Ascending aorta (tissue), 2 donors: ENCODE measurements around the gene MAP3K12. TPM values are rescaled to one million over a fixed set of nuclear protein-coding genes. Genes with fewer than 3 reads are reported as not detected.
A peak's percentile ranks its signal among the peaks of the same experiment; 100 is the strongest.

Experiments used
- DNase-seq, 2 donors: peaks; one replicate each; pipeline ENCODE4 v3.0.0-alpha.2; 2019; ENCODE audit warnings: low spot score in 2 of 2
- H3K27ac ChIP-seq, 2 donors: fragments of 200-600 bp; sonication (generic); one replicate each; pipeline ENCODE4 v1.5.1; 2016 to 2017; ENCODE audit warnings: mild to moderate bottlenecking in 1 of 2
- H3K27me3 ChIP-seq: fragments of 200-600 bp; sonication (generic); one replicate; pipeline ENCODE4 v1.5.1; 2017
- H3K36me3 ChIP-seq, 2 donors: fragments of 200-600 bp; sonication (generic); one replicate each; pipeline ENCODE4 v1.5.1; 2016
- H3K4me1 ChIP-seq, 2 donors: fragments of 200-600 bp; sonication (generic); one replicate each; pipeline ENCODE4 v1.5.1; 2016 to 2017; ENCODE audit warnings: mild to moderate bottlenecking in 1 of 2
- H3K4me3 ChIP-seq, 2 donors: fragments of 200-600 bp; sonication (generic); one replicate each; pipeline ENCODE4 v1.5.1; 2016 to 2017; ENCODE audit warnings: mild to moderate bottlenecking in 1 of 2
- H3K9me3 ChIP-seq, 2 donors: fragments of 200-600 bp; sonication (generic); one replicate each; pipeline ENCODE4 v1.5.1; 2016
- intact Hi-C: fragments of 100-400 bp; cut with DNase I; formaldehyde crosslinking; loops from one replicate; pipeline ENCODE4 v1.15.1; 2023
- total RNA-seq: library from RNA; depleted of rRNA; stranded (reverse); fragments of >200 nt; gene quantifications from one replicate; pipeline ENCODE4 v1.1.0, GENCODE V29; 2016
- TF ChIP-seq, protein P1 (sequence below), 3 experiments: fragments of 200-600 bp in 2 of 3; fragments of 450-650 bp in 1 of 3; sonication (generic) in 2 of 3; IDR thresholded peaks; one replicate each; pipeline ENCODE4 v1.5.1; 2016 to 2019; ENCODE audit warnings: antibody characterized with exemption in 3 of 3, mild to moderate bottlenecking in 1 of 3, moderate library complexity in 1 of 3

MAP3K12 gene
- total RNA-seq, 1 donor from 2014 or later: 20.8 TPM

DNA sequence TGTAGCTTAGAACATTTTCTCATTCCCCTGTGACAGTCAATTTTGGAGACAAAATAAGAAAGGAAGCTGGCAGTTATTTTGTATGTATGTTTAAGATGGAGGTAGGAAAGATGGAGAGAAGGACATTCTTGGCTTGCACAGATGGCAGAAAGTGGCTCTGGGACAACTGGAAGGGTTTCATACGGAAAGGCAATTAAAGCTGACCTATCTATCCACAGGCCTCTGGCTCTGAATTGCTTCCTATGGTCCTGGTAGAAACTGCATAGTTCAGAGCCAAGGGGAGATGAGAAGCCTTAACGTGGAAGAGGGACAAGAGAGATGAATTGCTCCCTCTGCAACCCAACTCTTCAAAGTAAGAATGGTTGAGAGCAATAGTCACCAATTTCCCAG, 16.0 kb upstream of the MAP3K12 start:
- intact Hi-C loops: no loop called here
- Histone ChIP-seq H3K4me1 (no peaks in the 10 kb centered on the region), H3K27ac (peak overlapping the region in 1 of 2 donors; percentile 14), H3K36me3 (peaks cover 75 to 94% of the 10 kb centered on the region in 2 donors), H3K4me3 (no peak overlapping the region), H3K9me3 (no peaks in the 10 kb centered on the region), H3K27me3 (no peaks in the 10 kb centered on the region)
- TF ChIP-seq, protein P1, sequence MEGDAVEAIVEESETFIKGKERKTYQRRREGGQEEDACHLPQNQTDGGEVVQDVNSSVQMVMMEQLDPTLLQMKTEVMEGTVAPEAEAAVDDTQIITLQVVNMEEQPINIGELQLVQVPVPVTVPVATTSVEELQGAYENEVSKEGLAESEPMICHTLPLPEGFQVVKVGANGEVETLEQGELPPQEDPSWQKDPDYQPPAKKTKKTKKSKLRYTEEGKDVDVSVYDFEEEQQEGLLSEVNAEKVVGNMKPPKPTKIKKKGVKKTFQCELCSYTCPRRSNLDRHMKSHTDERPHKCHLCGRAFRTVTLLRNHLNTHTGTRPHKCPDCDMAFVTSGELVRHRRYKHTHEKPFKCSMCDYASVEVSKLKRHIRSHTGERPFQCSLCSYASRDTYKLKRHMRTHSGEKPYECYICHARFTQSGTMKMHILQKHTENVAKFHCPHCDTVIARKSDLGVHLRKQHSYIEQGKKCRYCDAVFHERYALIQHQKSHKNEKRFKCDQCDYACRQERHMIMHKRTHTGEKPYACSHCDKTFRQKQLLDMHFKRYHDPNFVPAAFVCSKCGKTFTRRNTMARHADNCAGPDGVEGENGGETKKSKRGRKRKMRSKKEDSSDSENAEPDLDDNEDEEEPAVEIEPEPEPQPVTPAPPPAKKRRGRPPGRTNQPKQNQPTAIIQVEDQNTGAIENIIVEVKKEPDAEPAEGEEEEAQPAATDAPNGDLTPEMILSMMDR (IDR thresholded peaks at IDR 0.05): no peak
- DNase-seq: no peak

DNA sequence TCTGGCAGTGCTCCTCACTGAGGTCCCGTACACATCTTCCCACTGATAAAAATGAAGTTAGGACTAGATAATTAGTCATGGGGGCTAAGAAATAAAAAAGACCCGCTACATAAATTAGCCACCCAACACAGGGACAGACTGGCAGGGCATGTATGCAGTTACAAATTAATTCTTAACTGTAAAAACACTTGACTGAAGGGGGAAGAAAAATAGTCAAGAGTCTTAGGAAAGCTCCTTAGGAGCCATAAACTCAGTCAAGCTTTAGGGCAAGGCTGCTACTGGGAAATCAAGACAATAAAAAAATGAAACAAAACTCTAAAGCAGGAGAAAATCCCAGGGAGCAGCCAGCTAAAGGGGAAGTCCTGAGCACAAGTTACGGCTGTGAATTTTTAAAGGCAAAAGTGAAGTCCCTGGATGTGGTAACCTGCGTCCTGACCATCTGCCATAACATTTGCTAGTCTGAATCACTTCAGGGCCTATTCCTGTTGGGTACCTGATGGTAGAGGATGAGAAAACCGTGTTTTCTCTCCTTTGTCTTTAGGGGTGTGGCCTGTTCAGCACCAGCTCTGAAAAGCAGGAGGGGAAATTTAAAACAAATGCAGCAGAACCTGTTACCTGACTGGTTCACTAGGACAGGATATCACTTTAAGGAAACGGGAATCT, 15.5 kb upstream of the MAP3K12 start:
- DNase-seq: no peak
- intact Hi-C loops: no loop called here

DNA sequence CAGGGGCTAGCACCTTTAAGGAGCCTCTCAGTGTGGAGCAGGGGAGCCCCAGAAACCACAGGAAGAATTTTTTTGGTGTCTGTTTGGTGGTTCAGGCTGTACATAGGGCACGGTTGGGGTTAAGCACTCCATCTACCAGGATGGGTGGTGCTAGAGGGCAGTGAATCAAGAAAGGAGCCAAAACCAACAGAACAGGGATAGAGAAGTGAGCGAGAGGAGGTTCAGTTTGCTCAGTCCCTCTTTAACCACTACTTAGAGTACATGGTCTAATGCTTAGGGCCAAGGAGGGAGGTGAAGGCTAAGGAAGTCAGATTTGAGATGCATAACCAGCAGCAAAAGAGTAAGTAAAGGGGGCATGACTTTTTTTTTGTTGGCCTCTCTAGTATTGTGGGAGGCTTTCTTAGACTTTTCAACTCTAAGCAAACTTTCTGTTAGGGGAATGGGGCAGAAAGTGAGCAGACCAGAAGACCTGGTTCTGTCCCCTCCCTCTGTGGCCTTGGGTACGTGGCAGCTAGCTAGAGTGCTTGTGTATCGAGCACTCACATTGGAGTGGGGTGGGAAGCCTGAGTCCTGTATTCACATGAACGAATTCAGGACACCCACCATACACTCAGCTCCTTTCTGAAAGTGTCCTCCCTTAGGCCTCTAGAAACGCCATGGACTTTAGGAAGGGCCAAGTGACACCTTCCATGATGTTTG, 14.6 kb upstream of the MAP3K12 start:
- no peak for DNase-seq
- Histone ChIP-seq H3K9me3 (no peaks in the 10 kb centered on the region), H3K27ac (peak overlapping the region in 1 of 2 donors; percentile 8), H3K36me3 (peaks cover 75 to 80% of the 10 kb centered on the region in 2 donors), H3K27me3 (no peaks in the 10 kb centered on the region), H3K4me1 (no peaks in the 10 kb centered on the region), H3K4me3 (no peak overlapping the region)
- intact Hi-C loops: no loop called here
- TF ChIP-seq, protein P1 (IDR thresholded peaks at IDR 0.05): no peak

More for the DNA sequence above, 15.5 kb upstream of the MAP3K12 start:
- H3K9me3 ChIP-seq: no peaks in the 10 kb centered on the region
- H3K27me3 ChIP-seq: no peaks in the 10 kb centered on the region
- TF ChIP-seq, protein P1 (IDR thresholded peaks at IDR 0.05): no peak
- H3K4me3 ChIP-seq: no peak overlapping the region
- no peaks in the 10 kb centered on the region for H3K4me1 ChIP-seq
- H3K36me3 ChIP-seq: peaks cover 75 to 89% of the 10 kb centered on the region in 2 donors
- peak overlapping the region in 1 of 2 donors; percentile 14 for H3K27ac ChIP-seq

DNA sequence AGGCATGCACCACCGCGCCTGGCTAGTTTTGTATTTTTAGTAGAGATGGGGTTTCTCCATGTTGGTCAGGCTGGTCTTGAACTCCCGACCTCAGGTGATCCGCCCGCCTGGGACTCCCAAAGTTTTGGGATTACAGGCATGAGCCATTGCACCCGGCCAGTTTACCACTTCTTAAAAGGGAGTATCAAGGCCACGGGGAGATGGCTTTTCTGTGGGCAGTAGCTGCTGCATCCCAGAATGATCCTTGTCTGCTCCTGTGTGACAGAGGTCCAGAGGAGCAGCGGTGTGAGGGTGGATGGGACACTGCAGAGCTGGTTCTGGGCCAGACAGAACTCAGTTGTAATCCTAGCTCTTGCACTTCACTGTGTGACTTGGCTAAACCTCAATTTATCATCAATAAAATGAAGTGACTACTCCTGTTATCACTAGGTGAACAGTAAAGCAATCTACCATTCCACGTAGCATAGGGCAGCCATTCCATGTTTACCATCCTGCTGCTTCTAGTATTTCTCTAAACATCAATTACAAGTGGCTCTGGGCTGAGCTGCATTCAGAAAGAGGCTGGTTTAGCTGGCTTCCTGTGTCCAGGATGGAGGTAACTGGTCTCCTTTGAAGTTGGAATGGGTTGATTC, 11.0 kb upstream of the MAP3K12 start:
- H3K36me3 ChIP-seq: peaks cover 50 to 65% of the 10 kb centered on the region in 2 donors
- intact Hi-C loops: no loop called here
- H3K4me1 ChIP-seq: peaks cover 13 to 21% of the 10 kb centered on the region in 2 donors

GRCh38 chr12:53508534-53509170, 9.4 kb upstream of the MAP3K12 start:
- TF ChIP-seq, protein P1 (IDR thresholded peaks at IDR 0.05): peak; percentile 85 to 93 (median 88)
- H3K27me3 ChIP-seq: no peaks in the 10 kb centered on the region
- DNase-seq: peak; percentile 50 to 94
- no peaks in the 10 kb centered on the region for H3K9me3 ChIP-seq
- H3K4me1 ChIP-seq: peaks cover 15 to 28% of the 10 kb centered on the region in 2 donors
- H3K27ac ChIP-seq: peak overlapping the region; percentile 20 to 43
- intact Hi-C loops: loop anchor here (2.0 kb wide), 1 partner anchor 30 kb away; no protein-coding TSS in a partner anchor
- H3K4me3 ChIP-seq: no peak overlapping the region
- peaks cover 34 to 48% of the 10 kb centered on the region in 2 donors for H3K36me3 ChIP-seq

More for the DNA sequence above, 11.0 kb upstream of the MAP3K12 start:
- TF ChIP-seq, protein P1 (IDR thresholded peaks at IDR 0.05): no peak
- H3K27ac ChIP-seq: no peak overlapping the region
- H3K9me3 ChIP-seq: no peaks in the 10 kb centered on the region
- no peaks in the 10 kb centered on the region for H3K27me3 ChIP-seq
- no peak overlapping the region for H3K4me3 ChIP-seq
- DNase-seq: peak in 1 of 2 donors; percentile 21
